HG03565 (cell line): ENCODE data around the gene SCARF2.
A peak's percentile ranks its signal among the peaks of the same experiment; 100 is the strongest.
"Not testable (repeated sequence)": the region's sequence is repeated elsewhere in the genome, so short reads cannot be mapped to it uniquely, and the experiment has no call there.

Source experiments
- ATAC-seq: cut with Tn5 transposase; IDR thresholded peaks from one replicate; pipeline ENCODE4 v1.9.1; 2021; ENCODE audit warnings: mild to moderate bottlenecking, moderate library complexity; ENCODE audit not compliant: unreplicated experiment

Gene SCARF2

DNA sequence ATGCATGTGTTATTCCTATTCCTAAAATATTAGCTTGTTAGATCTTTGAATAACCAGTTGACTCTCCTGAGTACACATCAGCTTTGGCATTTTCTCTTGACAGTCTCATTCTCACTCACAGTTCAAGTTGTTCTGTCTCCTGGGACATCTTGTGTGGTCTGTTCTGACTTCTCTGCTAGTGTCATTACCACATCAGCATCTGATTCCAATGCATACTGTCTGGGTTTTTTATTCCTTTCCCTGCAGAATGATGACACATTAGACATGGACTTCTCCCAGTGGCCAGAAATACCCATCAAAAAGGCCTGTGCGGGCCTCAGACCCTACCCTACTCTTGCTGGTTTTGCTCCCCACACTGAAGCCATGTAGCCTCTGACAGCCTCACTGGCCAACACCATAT lies 41.0 kb downstream of the SCARF2 start:
- peak; percentile 41 for ATAC-seq

DNA sequence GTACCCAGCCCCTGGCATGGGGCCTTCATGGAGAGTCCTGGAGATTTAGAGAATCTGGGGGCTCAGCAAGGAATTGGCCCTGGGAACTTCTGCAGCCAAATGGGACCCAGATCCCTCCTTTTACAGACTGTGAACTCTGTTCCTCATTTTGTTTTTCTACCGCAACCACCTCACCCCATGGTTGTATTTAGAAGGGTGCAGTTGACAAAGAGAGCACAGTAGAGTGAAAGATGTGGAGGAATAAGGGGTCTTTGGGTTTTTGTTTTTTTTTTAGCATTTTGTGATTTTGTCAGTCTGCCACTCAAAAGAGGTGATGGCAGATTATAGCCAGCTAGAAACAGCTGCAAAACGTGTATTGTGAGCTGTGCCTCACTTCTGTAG lies 41.7 kb downstream of the SCARF2 start:
- ATAC-seq: no peak

GRCh38 chr22:20395181-20395906 lies 42.3 kb downstream of the SCARF2 start:
- no peak for ATAC-seq

- ATAC-seq: peak; percentile 58
Observed at GRCh38 chr22:20393705-20394476, 43.7 kb downstream of the SCARF2 start, which contains the start of gene ZNF74. Gene ZNF74 (plus strand): TSS chr22:20394151. CDS start chr22:20394629, 478 bp downstream.

DNA sequence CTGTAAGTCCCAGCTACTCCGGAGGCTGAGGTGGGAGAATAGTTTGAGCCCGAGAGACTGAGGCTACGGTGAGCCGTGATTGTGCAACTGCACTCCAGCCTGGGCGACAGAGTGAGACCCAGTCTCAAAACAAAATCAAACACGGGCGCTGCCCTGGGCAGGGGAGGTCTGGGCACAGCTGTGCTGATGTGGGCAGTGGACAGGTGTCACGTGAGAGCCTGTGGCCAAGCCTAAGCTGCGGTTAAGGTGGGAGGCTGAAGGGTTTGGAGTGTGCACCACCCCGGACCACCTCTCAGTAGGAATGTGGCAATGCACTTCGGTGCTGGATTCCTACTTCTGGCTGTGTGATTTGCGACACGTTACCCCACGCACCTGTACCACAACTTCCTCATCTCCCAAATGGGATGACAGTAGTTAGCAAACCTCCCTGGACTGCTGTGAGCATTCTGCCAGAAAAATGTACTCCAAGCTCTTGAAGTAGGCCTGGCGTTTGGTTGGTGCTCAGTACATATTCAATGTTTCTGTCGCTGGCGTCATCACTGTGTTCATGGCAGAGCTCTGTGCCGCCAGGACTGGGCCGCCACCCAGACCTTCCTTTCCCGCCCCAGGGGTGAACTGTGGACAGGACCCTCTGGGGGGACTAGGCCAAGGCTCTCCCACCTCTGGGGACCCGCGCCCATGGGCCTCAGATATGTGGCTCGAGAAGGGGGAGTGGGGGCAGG lies 44.5 kb downstream of the SCARF2 start:
- ATAC-seq: no peak

- not testable (repeated sequence) for ATAC-seq
Observed at GRCh38 chr22:20392365-20392881, 45.2 kb downstream of the SCARF2 start.

GRCh38 chr22:20391222-20391621 lies 46.4 kb downstream of the SCARF2 start:
- ATAC-seq: no peak

- no peak for ATAC-seq
Observed at GRCh38 chr22:20390394-20390907, 47.2 kb downstream of the SCARF2 start.

DNA sequence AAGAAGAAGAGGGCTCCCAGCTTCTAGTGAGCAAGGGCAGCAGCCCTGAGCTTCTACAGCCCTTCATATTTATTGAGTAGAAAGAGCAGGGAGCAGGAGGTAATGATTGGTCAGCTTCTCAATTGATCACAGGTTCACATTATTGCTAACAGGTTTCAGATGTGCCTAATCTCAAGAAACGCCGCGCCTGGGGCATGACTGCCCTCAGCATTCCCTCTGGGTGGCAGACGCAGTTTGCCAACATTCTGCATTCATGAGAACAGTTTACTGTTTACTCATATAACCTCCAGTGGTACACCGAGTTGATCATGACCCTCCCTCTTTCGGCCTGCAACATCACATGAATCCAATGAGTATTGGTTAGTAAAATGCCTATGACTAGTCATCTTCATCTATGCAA lies 48.3 kb downstream of the SCARF2 start:
- no peak for ATAC-seq

- ATAC-seq: no peak
Observed at GRCh38 chr22:20388200-20388599, 49.4 kb downstream of the SCARF2 start.

- ATAC-seq: no peak
Observed at GRCh38 chr22:20386972-20387371, 50.7 kb downstream of the SCARF2 start.

GRCh38 chr22:20386336-20386735 lies 51.3 kb downstream of the SCARF2 start:
- ATAC-seq: no peak

DNA sequence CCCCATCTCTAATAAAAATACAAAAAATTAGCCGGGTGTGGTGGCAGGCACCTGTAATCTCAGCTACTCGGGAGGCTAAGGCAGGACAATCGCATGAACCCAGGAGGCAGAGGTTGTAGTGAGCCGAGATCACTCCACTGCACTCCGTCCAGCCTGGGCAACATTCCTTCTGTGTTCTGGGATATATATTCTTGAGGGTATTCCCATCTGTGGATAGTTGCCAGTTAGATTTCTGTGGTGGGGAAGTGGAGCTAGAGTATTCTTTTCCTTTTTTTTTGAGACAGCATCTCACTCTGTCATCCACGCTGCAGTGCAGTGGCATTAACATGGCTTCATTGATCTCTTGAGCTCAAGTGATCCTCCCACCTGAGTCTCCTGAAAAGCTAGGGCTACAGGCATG lies 52.8 kb downstream of the SCARF2 start:
- ATAC-seq: no peak

DNA sequence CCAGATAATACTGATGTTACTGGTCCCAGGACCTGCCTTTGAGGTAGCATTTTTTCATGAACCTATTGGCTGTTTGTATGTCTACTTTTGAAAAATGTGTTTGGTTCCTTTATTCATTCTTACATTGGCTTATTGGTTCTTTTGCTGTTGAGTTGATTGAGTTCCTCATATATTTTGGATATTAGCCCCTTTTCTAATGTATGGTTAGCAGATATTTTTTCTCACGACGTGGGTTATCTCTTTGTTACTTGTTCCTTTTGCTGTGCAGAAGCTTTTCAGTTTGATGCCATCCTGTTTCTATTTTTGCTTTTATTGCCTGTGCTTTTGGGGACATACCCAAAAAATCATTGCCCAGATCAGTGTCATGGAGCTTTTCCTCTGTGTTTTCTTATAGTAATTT lies 53.5 kb downstream of the SCARF2 start:
- no peak for ATAC-seq

DNA sequence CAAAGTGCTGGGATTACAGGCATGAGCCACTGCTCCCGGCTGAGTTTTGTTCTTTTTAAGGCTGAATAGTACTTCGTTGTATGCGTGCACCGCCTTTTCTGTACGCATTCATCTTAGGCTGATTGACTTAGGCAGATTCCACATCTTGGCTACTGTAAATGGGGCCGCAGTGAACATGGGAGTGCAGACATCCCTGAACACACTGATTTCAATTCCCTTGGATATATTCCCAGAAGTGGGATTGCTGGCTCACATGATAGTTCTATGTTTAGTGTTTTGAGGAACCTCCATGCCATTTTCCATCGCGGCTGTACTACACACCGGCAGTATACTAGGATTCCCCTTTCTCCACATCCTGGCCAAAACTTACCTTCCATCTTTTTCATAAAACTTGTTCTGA lies 54.1 kb downstream of the SCARF2 start:
- ATAC-seq: no peak

DNA sequence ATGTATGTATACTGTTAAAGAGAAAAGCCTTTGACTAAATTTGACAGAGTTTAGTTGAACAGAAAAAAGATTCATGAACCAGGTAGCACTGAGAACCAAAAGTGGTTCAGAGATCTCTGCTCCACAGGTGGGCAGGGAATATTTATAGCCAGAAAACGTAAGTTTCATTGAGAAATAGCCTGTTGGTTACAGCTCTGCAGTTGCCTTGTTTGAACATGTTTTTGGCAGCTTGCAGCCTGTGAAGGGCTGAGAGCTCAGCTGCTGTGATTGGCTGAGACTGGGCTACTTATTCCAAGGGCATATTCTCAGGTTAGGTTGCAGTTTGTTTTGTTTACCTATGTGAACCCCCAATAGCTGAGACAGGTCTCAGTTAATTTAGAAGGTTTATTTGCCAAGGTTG lies 57.1 kb downstream of the SCARF2 start:
- no peak for ATAC-seq

DNA sequence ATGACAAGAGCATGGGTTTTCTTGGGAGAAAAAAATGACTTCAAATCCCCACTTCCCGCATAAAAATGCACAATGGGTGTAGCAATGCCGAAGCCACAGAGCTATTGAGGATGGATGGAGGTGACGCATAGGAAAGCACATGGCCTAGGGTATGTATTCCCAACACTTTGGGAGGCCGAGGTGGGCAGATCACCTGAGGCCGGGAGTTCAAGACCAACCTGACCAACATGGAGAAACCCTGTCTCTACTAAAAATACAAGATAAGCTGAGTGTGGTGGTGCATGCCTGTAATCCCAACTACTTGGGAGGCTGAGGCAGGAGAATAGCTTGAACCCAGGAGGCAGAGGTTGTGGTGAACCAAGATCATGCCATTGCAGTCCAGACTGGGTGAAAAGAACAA lies 58.9 kb downstream of the SCARF2 start:
- ATAC-seq: not testable (repeated sequence)

GRCh38 chr22:20378110-20378509 lies 59.5 kb downstream of the SCARF2 start:
- no peak for ATAC-seq

- not testable (repeated sequence) for ATAC-seq
Observed at GRCh38 chr22:20376983-20377382, 60.6 kb downstream of the SCARF2 start.

DNA sequence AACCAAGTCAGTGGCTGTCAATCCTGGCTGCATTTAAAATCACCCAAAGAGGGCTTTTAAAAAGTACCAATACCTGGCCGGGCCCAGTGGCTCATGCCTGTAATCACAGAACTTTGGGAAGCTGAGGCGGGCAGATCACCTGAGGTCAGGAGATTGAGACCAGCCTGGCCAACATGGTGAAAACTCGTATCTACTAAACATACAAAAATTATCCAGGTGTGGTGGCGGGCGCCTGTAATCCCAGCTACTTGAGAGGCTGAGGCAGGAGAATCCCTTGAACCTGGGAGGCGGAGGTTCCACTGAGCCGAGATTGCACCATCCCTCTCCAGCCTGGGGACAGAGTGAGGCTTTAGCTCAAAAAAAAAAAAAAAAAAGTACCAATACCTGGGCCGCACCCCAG lies 61.3 kb downstream of the SCARF2 start:
- ATAC-seq: not testable (repeated sequence)
